Ishikawa (cell line): ENCODE results near the gene MED15.

ENCODE experiments used
- CEBPB ChIP-seq: IDR thresholded peaks from 2 replicates; pipeline ENCODE4 v1.6.1; 2012
- CREB1 ChIP-seq: IDR thresholded peaks from 2 replicates; pipeline ENCODE4 v1.6.1; 2012; ENCODE audit warnings: low read depth
- EGR1 ChIP-seq: IDR thresholded peaks from 2 replicates; pipeline ENCODE4 v1.6.1; 2012
- EP300 ChIP-seq: IDR thresholded peaks from 2 replicates; pipeline ENCODE4 v1.6.1; 2012; ENCODE audit warnings: borderline replicate concordance
- FOXM1 ChIP-seq: IDR thresholded peaks from 2 replicates; pipeline ENCODE4 v1.6.1; 2012; ENCODE audit warnings: low read depth, borderline replicate concordance
- NFIC ChIP-seq: IDR thresholded peaks from 2 replicates; pipeline ENCODE4 v1.6.1; 2012
- RAD21 ChIP-seq: IDR thresholded peaks from 2 replicates; pipeline ENCODE4 v1.6.1; 2012; ENCODE audit warnings: low read depth
- REST ChIP-seq: IDR thresholded peaks from 2 replicates; pipeline ENCODE4 v1.6.1; 2012; ENCODE audit warnings: low read depth, mild to moderate bottlenecking
- TAF1 ChIP-seq: IDR thresholded peaks from 2 replicates; pipeline ENCODE4 v1.6.1; 2012; ENCODE audit warnings: low read depth, mild to moderate bottlenecking
- TCF12 ChIP-seq: IDR thresholded peaks from 2 replicates; pipeline ENCODE4 v1.6.1; 2012; ENCODE audit warnings: low read depth
- TEAD4 ChIP-seq: IDR thresholded peaks from 2 replicates; pipeline ENCODE4 v1.6.1; 2012
- USF1 ChIP-seq: IDR thresholded peaks from 2 replicates; pipeline ENCODE4 v1.6.1; 2012
- YY1 ChIP-seq: IDR thresholded peaks from 2 replicates; pipeline ENCODE4 v1.6.1; 2012; ENCODE audit warnings: low read depth
- ZBTB7A ChIP-seq: IDR thresholded peaks from 2 replicates; pipeline ENCODE4 v1.6.1; 2012; ENCODE audit warnings: low read depth
- TF ChIP-seq, protein P1 (sequence below): IDR thresholded peaks from 2 replicates; pipeline ENCODE4 v1.6.1; 2012

Gene MED15

GRCh38 chr22:20525048-20525447, 17.6 kb downstream of the MED15 start:
- TF ChIP-seq CREB1 (no peak), CEBPB (no peak), TAF1 (no peak), EGR1 (no peak), EP300 (no peak), TCF12 (no peak), USF1 (no peak), ZBTB7A (no peak), FOXM1 (no peak), YY1 (no peak), RAD21 (no peak), NFIC (no peak), REST (no peak), TEAD4 (no peak)
- TF ChIP-seq, protein P1, sequence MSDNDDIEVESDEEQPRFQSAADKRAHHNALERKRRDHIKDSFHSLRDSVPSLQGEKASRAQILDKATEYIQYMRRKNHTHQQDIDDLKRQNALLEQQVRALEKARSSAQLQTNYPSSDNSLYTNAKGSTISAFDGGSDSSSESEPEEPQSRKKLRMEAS = no peak

- TF ChIP-seq EGR1 (no peak), EP300 (no peak)
Measured at GRCh38 chr22:20526305-20526627, 18.9 kb downstream of the MED15 start.

DNA sequence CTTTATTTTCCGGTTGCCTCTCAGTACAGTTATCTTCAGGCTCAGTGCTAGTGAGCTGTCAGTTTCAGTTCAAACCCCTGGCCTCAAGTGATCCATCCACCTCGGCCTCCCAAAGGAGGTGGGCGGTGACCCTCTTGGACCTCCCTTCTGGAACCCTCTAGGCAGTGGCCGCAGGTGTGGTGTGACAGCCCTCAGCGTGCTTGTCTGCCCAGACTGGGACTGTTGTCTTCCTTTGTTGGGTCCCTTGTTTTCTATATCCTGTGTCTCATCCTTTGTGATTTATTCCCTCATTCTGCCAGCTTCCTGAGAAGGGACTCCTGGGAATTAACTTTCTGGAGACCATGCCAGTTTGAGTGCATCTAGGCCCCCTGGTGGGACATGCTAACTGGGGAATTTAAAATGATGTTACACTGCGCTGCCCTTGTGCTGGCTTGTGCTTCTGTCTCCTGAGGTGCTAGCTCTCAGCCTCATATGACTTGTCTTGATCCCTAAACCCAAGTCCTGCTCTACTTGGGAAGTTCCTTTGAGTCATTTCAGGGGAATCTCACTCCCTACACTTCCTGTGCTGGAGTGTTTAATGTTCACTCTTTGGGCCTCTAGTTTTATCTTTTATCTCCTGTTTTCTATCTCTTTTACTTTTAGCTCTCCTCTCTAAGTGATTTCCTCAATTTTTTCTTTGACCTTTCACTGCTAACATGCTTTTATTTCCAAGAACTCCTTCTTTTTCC, 19.4 kb downstream of the MED15 start:
- TF ChIP-seq CEBPB = no peak
- no peak for TF ChIP-seq CREB1
- no peak for TF ChIP-seq REST
- TF ChIP-seq TEAD4 = no peak
- TF ChIP-seq NFIC = no peak
- TF ChIP-seq YY1 = no peak
- TF ChIP-seq FOXM1 = no peak
- no peak for TF ChIP-seq USF1
- TF ChIP-seq EGR1 = no peak
- TF ChIP-seq TCF12 = no peak
- no peak for TF ChIP-seq RAD21
- no peak for TF ChIP-seq ZBTB7A
- TF ChIP-seq, protein P1 = no peak
- TF ChIP-seq TAF1 = no peak
- TF ChIP-seq EP300 = no peak

DNA sequence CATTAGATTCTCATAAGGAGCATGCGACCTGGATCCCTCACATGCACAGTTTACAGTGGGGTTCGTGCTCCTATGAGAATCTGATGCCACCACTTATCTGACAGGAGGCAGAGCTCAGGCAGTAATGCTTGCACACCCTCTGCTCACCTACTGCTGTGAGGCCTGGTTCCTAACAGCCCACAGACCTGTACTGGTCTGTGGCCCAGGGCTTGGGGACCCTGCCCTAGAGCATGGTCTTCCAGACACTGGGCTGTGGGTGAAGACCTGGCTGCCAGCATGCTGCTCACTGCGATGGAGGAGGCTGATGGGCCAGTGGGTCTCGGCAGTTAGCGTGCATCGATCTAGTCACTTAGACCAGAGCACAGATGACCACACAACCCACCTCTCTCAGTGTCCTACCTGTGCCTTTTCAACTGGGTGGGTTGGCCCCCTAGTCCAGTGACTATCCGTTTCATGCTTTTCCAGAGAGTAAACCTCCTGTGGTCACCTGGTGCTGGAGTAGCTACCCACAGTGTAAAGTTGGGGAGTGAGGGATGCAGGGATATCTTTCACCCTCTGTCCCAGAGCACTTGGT, 21.1 kb downstream of the MED15 start:
- TF ChIP-seq RAD21 = no peak
- no peak for TF ChIP-seq NFIC
- TF ChIP-seq TAF1 = no peak
- no peak for TF ChIP-seq EGR1
- no peak for TF ChIP-seq USF1
- TF ChIP-seq, protein P1 = no peak
- TF ChIP-seq TCF12 = no peak
- no peak for TF ChIP-seq REST
- no peak for TF ChIP-seq CREB1
- TF ChIP-seq YY1 = no peak
- TF ChIP-seq FOXM1 = no peak
- no peak for TF ChIP-seq EP300
- no peak for TF ChIP-seq TEAD4
- no peak for TF ChIP-seq CEBPB
- TF ChIP-seq ZBTB7A = no peak
